Measurements from ENCODE around the gene RNF31.

Gene RNF31

GRCh38 chr14:24138396-24139271 lies 8.7 kb upstream of the RNF31 start:
- no peak for DNase-seq

- DNase-seq = no peak
Observed at GRCh38 chr14:24139272-24139934, 7.9 kb upstream of the RNF31 start.

GRCh38 chr14:24141097-24141880 lies 6.0 kb upstream of the RNF31 start, which contains the start of gene EMC9:
Gene EMC9, minus strand, starts transcription at chr14:24141591. Its CDS starts 287 bp downstream, at chr14:24141304.
- DNase-seq = peak; percentile 99

GRCh38 chr14:24143511-24143910 lies 3.8 kb upstream of the RNF31 start:
- peak; percentile 74 for DNase-seq

GRCh38 chr14:24144451-24144850 lies 2.8 kb upstream of the RNF31 start:
- DNase-seq = no peak

- no peak for DNase-seq
Observed at GRCh38 chr14:24145219-24145618, 2.1 kb upstream of the RNF31 start.

GRCh38 chr14:24145690-24146452 lies 1.4 kb upstream of the RNF31 start:
- no peak for DNase-seq

- peak; percentile 97 for DNase-seq
Observed at GRCh38 chr14:24146453-24146977, 783 bp upstream of the RNF31 start, which contains the start of gene PSME2. Gene PSME2, minus strand, starts transcription at chr14:24146610. Its CDS starts 29 bp downstream, at chr14:24146581.

GRCh38 chr14:24147761-24148428 lies 597 bp downstream of the RNF31 start:
- DNase-seq = no peak

- no peak for DNase-seq
Observed at GRCh38 chr14:24149302-24149969, 2.1 kb downstream of the RNF31 start.

- DNase-seq = no peak
Observed at GRCh38 chr14:24150061-24150460, 2.8 kb downstream of the RNF31 start.

GRCh38 chr14:24150567-24150966 lies 3.3 kb downstream of the RNF31 start:
- DNase-seq = no peak

GRCh38 chr14:24150993-24151392 lies 3.7 kb downstream of the RNF31 start:
- no peak for DNase-seq

- no peak for DNase-seq
Observed at GRCh38 chr14:24151404-24152080, 4.2 kb downstream of the RNF31 start.

GRCh38 chr14:24155100-24155499 lies 7.8 kb downstream of the RNF31 start:
- DNase-seq = no peak

GRCh38 chr14:24156840-24157239 lies 9.5 kb downstream of the RNF31 start:
- no peak for DNase-seq

GRCh38 chr14:24157331-24157730 lies 10.0 kb downstream of the RNF31 start:
- no peak for DNase-seq

GRCh38 chr14:24159777-24160498 lies 12.6 kb downstream of the RNF31 start:
- DNase-seq = no peak

GRCh38 chr14:24160499-24160849 lies 13.2 kb downstream of the RNF31 start:
- DNase-seq = no peak
